Measurements from ENCODE around the gene SAMD14.

- TF ChIP-seq POLR2A (IDR thresholded peaks at IDR 0.05): no peak
- TF ChIP-seq CTCF (IDR thresholded peaks at IDR 0.05): no peak
These were observed 36.0 kb upstream of the SAMD14 start, which contains the start of gene SGCA for GRCh38 chr17:50165867-50166517.
